Measurements from ENCODE around the gene TNPO2.
A peak's percentile ranks its signal among the peaks of the same experiment; 100 is the strongest.

Gene TNPO2

DNA sequence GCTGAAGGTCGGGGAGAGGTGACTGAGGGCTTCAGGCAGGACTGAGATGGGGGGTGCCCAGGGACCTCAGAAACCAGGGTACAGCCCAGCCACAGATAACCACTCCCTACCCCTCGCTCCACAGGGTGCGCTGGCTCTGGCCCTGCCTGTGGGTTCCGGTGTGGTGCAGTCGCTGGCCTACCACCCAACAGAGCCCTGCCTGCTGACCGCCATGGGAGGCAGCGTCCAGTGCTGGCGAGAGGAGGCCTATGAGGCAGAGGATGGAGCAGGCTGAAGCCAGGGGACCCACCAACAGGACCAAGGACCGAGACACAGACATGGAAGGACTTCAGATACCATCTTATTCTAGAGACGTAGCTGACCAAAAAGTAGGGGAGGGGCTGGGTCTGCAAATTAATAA lies 48.3 kb downstream of the TNPO2 start:
- no peak for DNase-seq (ENCODE audit: low spot score)

DNA sequence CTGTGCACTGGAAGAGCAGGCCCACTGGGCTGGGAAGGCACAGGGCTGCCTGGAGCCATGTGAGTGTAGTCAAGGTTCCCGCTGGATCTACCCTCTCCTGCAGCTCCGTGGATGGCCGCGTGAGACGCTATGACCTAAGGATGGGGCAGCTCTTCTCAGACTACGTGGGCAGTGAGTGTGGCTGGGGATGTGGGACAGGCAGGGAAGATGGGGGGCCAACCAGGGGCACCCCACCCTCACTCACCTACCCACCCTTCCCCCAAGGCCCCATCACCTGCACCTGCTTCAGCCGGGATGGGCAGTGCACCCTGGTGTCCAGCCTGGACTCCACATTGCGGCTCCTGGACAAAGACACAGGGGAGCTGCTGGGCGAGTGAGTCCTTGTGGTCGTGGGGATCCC lies 51.0 kb downstream of the TNPO2 start:
- no peak for DNase-seq (ENCODE audit: low spot score)

DNA sequence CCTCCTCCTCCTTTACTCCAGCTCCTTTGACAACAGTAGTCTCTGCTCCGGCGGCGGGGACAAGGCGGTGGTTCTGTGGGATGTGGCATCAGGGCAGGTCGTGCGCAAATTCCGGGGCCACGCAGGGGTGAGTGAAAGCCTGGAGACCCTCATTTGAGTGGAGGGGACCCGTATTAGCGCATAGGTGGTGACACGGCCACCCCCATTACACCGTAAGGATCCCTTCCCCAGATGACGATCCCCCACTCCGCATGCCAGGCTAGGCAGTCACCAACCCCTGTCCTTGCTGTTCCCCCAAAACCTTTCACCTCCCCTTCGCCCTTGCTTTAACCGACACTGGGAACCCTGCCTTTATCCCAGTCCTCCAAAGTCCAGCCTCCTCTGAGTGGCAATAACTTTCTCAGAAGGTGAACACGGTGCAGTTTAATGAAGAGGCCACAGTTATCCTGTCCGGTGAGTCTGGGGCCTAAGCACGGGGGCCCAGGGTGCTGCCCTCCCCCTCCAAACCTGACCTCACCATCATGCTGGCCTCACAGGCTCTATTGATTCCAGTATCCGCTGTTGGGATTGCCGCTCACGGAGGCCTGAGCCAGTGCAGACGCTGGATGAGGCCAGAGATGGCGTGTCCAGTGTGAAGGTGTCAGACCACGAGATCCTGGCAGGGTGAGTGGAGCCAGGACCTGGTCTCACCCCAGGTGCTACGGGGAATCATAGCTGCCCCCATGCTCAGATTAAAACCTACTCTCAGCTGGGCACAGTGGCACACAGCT lies 53.4 kb downstream of the TNPO2 start:
- DNase-seq (ENCODE audit: low spot score): no peak

DNA sequence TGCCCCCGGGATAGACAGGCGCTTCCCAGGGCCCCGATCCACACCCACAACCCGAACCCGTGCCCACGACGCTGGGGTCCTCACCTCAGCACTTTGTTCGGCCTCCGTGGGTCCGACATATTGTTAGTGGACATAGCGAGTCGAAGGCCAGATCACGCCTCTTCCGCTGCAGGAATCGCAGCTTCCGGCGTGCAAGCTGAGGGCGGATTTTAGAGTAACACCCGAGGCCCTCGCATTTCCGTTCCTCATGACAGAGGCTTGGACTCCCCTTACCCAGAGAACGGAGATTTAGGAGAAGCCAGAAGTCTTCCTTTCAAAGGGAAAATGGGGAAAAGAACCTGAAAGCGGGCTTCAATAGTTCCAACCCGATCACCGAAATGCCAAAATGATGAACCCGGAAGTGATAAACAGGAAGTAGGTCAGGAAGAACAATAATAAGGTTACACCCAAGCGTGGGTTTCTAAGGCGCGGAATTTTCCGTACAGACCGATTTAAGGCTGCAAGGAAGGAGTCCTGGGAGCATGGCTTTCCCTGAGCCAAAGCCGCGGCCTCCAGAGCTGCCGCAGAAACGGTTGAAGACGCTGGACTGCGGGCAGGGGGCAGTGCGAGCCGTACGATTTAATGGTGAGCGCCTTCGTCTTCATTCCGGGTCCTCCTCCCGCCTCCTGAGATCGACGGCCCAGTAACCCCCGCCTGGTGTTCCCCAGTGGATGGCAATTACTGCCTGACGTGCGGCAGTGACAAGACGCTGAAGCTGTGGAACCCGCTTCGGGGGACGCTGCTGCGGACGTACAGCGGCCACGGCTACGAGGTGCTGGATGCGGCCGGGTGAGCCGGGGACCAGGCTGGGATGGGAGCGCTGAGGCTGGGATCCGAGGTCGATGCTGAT lies 54.2 kb downstream of the TNPO2 start:
- DNase-seq (ENCODE audit: low spot score): peak; percentile 92

DNA sequence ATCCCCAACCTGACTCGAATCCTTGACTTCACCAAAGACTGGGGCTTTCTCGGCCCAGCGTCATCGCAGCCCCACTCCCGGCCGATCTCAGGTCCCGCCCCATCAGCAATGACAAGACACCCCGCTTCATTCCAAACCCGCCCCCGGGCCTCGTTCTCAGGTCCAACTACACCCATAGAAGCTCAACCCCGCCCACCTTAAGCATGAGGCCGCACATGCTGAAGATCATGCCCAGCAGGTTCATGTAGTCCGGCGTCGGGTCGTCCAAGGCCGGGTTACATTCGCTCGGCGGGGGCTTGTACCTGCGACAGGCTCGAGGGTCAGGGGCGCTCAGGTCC lies 54.8 kb downstream of the TNPO2 start:
- DNase-seq (ENCODE audit: low spot score): peak; percentile 80

DNA sequence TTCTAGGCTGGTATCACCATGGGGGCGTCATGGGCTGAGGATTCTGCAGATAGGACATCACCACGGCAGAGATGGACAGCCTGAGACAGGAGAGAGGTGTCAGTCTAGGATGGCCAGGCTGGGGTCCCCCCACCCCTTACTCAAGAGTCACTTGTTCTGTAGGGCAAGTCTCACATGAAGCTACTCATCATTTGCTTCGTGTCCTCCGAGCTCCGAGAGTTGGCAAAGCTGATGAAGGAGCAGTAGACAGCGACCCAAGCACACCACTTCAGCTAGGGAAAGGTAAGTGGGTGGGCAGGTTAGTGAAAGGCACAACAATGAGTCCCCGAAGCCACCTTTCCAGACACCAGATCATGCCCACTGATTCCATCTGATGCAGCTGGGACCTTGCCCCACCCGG lies 55.4 kb downstream of the TNPO2 start:
- DNase-seq (ENCODE audit: low spot score): no peak

DNA sequence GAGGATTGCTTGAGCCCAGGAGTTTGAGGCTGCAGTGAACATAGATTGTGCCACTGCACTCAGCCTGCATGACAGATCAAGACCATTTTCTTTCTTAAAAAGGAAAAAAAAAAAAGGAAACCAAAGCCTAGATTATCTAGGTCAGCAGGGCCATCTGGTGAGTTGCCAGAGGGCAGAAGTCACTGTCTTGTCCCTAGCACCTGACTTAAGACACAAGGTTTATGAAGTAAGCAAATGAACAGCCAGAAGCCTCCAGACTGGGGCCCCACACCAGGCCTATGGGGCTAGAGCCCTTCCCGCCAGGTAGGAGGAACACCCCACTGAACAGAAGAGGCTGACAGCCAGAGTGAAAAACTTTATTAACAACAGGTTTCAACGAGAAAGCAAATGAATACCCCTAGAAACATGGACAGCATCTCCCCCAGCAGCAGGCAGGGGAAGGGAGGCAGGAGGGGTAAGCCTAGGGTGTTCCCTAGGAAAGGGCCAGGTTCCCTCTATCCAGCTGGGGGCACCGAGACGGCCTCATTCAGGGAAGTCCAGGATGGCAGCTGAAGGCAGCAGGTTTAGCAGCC lies 55.9 kb downstream of the TNPO2 start:
- no peak for DNase-seq (ENCODE audit: low spot score)

DNA sequence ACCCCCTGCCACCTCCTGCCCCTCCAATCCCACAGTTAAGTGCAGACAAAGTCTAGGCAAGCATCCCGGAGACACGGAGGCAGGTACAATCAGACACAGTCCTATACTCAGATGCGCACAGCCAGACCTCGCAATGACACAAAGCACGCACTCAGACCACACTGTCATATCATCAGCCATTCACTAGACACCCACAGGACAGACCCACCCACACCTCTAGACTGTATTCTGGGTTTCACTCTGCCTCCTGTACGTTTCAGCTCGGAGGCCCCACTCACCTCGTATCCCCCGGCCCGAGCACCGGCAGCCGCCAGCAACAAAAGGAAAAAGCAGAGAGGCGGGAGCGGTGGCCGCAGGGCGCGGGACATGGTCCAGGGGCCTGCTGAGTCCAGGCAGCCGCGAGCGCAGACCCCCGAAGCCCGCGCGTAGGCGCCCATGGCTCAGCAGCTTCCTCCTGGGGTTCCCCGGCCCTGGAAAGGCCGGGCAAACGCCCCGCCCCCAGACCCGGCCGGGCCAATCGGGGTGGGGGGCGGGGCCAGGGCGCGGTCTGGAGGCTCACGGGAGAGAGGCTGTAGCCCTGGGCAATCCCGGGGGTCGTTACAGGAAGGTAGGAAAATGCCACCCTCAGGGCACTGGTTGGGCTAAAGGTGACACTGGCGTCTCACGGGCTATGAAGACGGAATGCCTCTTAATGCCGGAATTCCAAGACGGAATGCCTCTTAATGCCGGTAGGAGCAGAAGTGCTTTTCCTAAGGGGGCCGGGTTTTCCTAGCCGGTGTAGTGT lies 57.3 kb downstream of the TNPO2 start, which contains the start of the genes MAN2B1 and WDR83:
Gene MAN2B1, minus strand, starts transcription at position 478 of the 784 bp plus-strand sequence. Its CDS starts 41 bp downstream, at position 437.
Gene WDR83, plus strand, starts transcription at position 543 of the 784 bp plus-strand sequence. CDS start 2,984 bp downstream, outside the sequence.
- peak; percentile 79 for DNase-seq (ENCODE audit: low spot score)

DNA sequence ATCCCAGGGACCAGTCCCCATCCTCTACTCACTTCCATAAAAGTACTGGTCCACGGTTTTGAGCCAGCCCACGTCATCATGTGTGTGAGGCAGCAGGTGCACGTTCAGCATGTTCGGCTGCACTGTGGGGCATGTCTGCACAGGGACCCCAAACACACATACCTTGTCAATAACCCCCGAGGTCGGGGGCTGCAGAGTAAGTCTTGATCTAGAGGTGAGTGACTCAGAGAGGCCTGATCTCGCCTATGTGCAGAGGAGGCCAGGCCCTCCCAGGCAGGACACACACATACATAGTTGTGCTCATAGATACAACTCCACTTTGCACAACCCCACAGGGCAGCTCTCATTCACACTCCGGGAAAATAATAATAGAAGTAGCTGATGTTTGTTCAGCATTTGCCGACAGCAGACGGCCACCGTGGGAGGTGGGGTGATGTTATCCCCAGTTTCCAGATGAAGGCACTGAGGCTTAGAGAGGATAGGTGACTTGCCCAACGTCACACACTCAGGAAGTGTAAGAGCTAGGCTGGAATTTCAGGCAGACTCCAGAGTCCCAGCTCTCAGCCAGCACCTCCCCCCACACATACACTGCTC lies 58.0 kb downstream of the TNPO2 start:
- no peak for DNase-seq (ENCODE audit: low spot score)

DNA sequence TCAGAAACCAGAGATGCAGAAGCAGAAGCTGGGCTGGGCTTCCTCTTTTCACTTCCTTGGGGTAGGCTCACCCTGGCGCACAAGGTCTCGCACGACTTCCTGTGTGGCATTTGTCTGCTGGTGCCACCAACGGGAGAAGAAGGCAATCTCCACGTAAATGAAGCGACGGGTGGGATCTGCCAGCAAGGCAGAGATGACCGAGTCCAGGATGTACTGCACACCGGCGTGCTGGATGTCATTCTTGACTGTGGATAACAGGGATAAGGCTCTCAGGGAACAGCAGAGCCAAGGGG lies 58.5 kb downstream of the TNPO2 start:
- no peak for DNase-seq (ENCODE audit: low spot score)

DNA sequence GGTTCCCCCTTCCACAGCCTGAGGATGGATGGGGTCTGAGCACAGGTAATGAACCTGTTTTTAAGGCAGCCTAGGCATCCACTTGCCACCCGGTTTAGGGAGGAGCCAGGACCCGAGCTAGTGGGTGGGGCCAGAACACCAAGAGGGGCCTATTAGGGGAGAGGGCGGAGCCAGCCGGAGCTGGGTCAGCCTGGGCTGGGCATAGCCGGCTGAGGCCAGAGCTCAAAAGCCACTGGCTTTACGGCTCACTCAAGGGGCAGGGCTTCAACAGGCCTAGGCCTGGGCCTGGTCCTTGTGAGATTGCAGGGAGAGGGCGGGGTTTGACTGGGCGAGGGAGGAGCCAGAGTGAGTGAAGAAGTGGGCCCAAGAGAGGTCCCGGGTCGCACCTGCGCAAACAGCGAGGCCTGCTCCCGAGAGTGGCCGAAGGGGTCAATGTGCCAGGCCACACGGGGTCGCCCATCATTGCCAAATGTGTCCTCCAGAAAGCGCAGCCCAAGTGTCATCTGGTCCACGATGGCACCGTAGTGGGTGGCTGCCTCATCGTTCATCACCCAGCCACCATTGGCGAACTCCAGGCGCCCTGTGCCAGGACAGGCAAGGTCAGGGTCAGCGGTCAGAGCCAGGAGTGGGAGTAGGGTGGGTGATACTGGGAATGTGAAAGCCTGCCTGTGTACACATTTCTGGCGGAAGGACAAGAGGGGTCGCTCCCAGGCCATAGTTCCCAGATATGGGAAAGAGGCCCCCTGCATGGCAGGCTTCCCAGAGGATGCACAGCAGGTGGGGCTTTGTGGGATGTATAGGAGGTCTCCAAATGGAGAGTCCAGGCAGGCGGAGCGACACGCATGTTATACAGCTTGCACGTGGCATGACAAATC lies 59.1 kb downstream of the TNPO2 start:
- DNase-seq (ENCODE audit: low spot score): peak; percentile 57

DNA sequence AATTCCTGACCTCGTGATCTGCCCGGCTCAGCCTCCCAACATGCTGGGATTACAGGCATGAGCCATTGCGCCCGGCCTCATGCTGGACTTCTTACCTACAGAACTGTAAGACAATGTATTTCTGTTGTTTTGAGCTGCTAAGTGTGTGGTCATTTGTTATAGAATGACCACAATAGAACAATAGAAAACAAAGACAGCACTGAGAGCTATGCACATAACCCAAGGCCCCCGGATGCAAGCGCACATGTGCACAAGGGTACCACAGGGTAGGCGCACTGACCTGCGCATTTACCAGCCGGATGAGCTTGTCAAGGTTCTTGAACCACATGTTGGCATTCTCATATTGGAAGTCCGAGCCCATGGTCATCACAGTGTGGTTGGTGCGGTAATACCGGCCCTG lies 62.8 kb downstream of the TNPO2 start:
- no peak for DNase-seq (ENCODE audit: low spot score)

DNA sequence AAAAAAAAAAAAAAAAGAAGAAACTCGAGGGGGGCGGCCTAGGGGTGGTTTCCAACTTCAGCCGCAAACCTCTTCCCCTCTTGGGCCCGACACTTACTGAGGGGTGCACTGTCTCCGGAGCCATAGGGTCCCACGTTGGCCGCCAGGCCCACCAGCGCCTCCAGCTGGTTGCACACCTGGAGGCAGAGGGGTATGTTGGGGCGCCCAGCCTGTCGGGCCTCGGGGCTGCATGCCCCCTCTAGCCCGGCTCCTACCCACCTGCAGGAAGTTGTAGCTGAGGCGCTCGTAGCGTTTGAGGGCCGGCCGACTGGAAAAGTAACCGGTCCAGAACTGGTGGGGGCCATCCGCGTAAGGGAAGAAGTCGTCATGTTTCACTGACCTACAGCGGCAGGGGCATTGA lies 65.8 kb downstream of the TNPO2 start:
- DNase-seq (ENCODE audit: low spot score): no peak

DNA sequence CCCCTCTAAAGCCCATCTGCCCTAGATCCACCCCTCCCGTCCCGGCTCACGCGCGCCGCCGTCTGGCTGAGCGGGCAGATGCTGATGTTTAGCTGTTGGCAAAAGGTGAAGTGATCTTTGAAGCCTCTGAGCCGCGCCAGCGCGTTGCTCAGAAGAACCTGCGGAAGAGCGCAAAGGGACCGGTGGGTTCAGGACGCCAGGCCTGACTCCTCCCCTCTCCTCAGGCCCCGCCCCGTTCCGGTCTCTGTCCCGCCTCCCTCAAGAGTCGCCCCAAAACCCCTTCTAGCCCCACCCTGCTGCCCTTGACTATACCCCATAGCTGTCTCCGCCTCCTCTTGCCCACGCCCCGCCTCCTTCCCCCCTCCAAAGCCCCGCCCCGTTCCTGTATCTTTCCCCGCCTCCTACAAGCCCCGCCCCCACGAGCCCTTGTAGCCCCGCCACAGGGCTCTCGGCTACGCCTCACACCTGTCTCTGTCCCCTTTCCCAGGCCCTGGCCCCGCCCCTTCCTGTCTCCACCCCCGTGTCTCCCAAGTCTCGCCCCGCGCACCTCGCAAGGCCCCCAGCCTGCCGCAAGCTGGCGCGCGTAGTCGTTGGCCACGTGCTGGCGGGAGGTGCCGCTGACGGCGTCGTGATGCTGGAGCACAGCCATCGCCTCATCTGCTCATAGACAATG lies 66.7 kb downstream of the TNPO2 start:
- no peak for DNase-seq (ENCODE audit: low spot score)

DNA sequence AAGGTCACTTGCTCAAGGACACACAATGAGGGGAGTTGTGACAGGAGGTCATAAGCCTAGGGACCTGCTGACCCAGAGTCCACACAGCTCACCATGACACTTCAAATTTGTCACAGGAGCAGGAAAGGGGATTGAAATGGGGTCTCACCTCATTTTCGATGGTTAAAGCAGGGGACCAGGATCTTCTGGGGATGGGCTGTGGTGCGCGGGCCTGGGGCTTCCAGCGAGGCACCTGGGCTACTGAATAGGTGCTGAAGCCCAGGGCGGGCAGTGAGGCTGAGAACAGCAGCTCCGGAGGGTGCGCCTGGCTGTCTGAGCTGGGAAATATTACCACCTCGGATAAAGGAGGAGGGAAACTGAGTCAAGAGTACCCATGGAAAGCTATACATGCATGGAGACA lies 68.2 kb downstream of the TNPO2 start:
- DNase-seq (ENCODE audit: low spot score): no peak

DNA sequence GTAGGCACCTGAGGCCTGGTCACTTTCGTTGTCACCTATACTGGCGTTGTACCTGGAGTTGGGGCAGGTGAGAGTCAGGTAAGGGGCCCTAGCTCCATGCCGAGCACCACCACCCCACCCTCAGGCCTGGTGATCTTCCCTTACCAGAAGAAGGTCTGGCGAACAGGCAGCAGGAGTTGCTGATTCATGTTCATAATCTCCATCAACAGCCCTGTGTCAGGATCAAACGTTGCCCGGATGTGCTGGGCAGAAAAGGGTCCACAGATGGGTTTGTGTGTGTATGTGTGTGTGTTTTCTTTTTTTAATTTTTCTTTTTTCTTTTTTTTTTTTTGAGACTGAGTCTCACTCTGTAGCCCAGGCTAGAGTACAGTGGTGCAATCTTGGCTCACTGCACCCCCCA lies 71.5 kb downstream of the TNPO2 start:
- no peak for DNase-seq (ENCODE audit: low spot score)

DNA sequence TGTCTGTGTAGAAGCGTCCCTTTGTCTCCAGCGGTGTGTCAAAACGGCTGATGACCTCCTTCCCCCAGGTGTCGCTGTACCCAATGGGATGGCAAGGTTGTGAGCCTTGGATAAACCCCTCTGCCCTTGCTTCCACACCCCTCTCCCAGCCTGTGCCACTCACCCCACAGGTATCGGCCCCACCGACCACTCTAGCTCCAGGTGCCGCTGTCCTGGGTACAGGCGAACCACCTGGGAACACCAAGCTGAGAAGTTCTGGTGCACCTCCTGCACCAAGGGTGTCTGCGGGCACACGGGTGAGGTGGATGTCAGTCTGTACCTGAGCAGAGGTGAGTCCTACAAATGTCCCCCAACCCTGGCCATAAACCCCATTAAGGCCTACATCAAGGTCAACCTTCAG lies 73.8 kb downstream of the TNPO2 start:
- no peak for DNase-seq (ENCODE audit: low spot score)

Data from hematopoietic multipotent progenitor cell treated with erythropoietin and hydrocortisone succinate and interleukin-3 and kit ligand, for 17 days (in vitro differentiated cells).